ENCODE results near the gene ZNF33B. TPM values are rescaled to one million over a fixed set of nuclear protein-coding genes. Genes with fewer than 3 reads are reported as not detected.

ZNF33B gene
- total RNA-seq, 1 donor from 2014 or later, result 34.5 TPM

- Mint-ChIP-seq H3K4me3 (no peak overlapping the region), H3K27me3 (ENCODE audit: insufficient read depth, low read depth) (peaks cover 17% of the 10 kb centered on the region), H3K27ac (no peak overlapping the region), H3K9me3 (no peaks in the 10 kb centered on the region), H3K4me1 (no peaks in the 10 kb centered on the region), H3K36me3 (no peaks in the 10 kb centered on the region)
- no peak overlapping the region for H3K27ac ChIP-seq
- no peak overlapping the region for H3K4me2 ChIP-seq
- H3K36me3 ChIP-seq, result no peaks in the 10 kb centered on the region
- no peak overlapping the region for H2AFZ ChIP-seq (replicated peaks)
- no peak for DNase-seq (ENCODE audit: low spot score)
- H3K9me3 ChIP-seq (ENCODE audit: low read depth), result no peaks in the 10 kb centered on the region
- H3K79me2 ChIP-seq (ENCODE audit: low read depth), result no peaks in the 10 kb centered on the region
- H3K4me1 ChIP-seq, result no peaks in the 10 kb centered on the region
- H4K20me1 ChIP-seq (ENCODE audit: low read depth), result no peaks in the 10 kb centered on the region
- no peaks in the 10 kb centered on the region for H3K27me3 ChIP-seq
- no peaks in the 10 kb centered on the region for H3F3A ChIP-seq (ENCODE audit: low read depth)
- no peak overlapping the region for H3K4me3 ChIP-seq
- H3K9ac ChIP-seq, result no peak overlapping the region
- TF ChIP-seq CTCF (IDR thresholded peaks at IDR 0.05), result no peak
Observed at GRCh38 chr10:42654419-42654818, 16.0 kb upstream of the ZNF33B start.

GRCh38 chr10:42652858-42653257 is 14.5 kb upstream of the ZNF33B start:
- no peak overlapping the region for H3K4me2 ChIP-seq
- H3K27me3 ChIP-seq, result no peaks in the 10 kb centered on the region
- Mint-ChIP-seq H3K9me3 (no peaks in the 10 kb centered on the region), H3K36me3 (no peaks in the 10 kb centered on the region), H3K27ac (no peak overlapping the region), H3K4me1 (no peaks in the 10 kb centered on the region), H3K27me3 (ENCODE audit: insufficient read depth, low read depth) (peaks cover 17% of the 10 kb centered on the region), H3K4me3 (no peak overlapping the region)
- no peaks in the 10 kb centered on the region for H3K9me3 ChIP-seq (ENCODE audit: low read depth)
- TF ChIP-seq CTCF (IDR thresholded peaks at IDR 0.05), result no peak
- no peak for TF ChIP-seq EZH2 (IDR thresholded peaks at IDR 0.05)
- no peak overlapping the region for H2AFZ ChIP-seq (replicated peaks)
- no peak overlapping the region for H3K4me3 ChIP-seq
- no peak overlapping the region for H3K27ac ChIP-seq
- no peak overlapping the region for H3K9ac ChIP-seq
- no peak for DNase-seq (ENCODE audit: low spot score)
- H3K36me3 ChIP-seq, result no peaks in the 10 kb centered on the region
- no peaks in the 10 kb centered on the region for H4K20me1 ChIP-seq (ENCODE audit: low read depth)
- H3K4me1 ChIP-seq, result no peaks in the 10 kb centered on the region
- H3F3A ChIP-seq (ENCODE audit: low read depth), result no peaks in the 10 kb centered on the region
- H3K79me2 ChIP-seq (ENCODE audit: low read depth), result no peaks in the 10 kb centered on the region

GRCh38 chr10:42650374-42650773 is 12.0 kb upstream of the ZNF33B start:
- Mint-ChIP-seq H3K4me1 (no peaks in the 10 kb centered on the region), H3K27me3 (ENCODE audit: insufficient read depth, low read depth) (peaks cover 20% of the 10 kb centered on the region), H3K9me3 (no peaks in the 10 kb centered on the region), H3K36me3 (no peaks in the 10 kb centered on the region), H3K4me3 (no peak overlapping the region), H3K27ac (no peak overlapping the region)
- no peak for DNase-seq (ENCODE audit: low spot score)
- H3F3A ChIP-seq (ENCODE audit: low read depth), result no peaks in the 10 kb centered on the region
- no peaks in the 10 kb centered on the region for H3K27me3 ChIP-seq
- H3K79me2 ChIP-seq (ENCODE audit: low read depth), result no peaks in the 10 kb centered on the region
- H3K36me3 ChIP-seq, result no peaks in the 10 kb centered on the region
- H3K4me1 ChIP-seq, result no peaks in the 10 kb centered on the region
- no peaks in the 10 kb centered on the region for H3K9me3 ChIP-seq (ENCODE audit: low read depth)
- no peaks in the 10 kb centered on the region for H4K20me1 ChIP-seq (ENCODE audit: low read depth)
- no peak overlapping the region for H3K4me2 ChIP-seq
- no peak for TF ChIP-seq EZH2 (IDR thresholded peaks at IDR 0.05)
- no peak for TF ChIP-seq CTCF (IDR thresholded peaks at IDR 0.05)
- no peak for TF ChIP-seq EZH2phosphoT487 (IDR thresholded peaks at IDR 0.05)
- H2AFZ ChIP-seq (replicated peaks), result no peak overlapping the region
- H3K27ac ChIP-seq, result no peak overlapping the region
- H3K4me3 ChIP-seq, result no peak overlapping the region
- no peak overlapping the region for H3K9ac ChIP-seq

- H4K20me1 ChIP-seq (ENCODE audit: low read depth), result no peaks in the 10 kb centered on the region
- H3K4me1 ChIP-seq, result no peaks in the 10 kb centered on the region
- no peak overlapping the region for H3K27ac ChIP-seq
- Mint-ChIP-seq H3K27me3 (ENCODE audit: insufficient read depth, low read depth) (peaks cover 12% of the 10 kb centered on the region), H3K4me3 (no peak overlapping the region), H3K27ac (no peak overlapping the region), H3K4me1 (no peaks in the 10 kb centered on the region), H3K9me3 (no peaks in the 10 kb centered on the region), H3K36me3 (no peaks in the 10 kb centered on the region)
- H3K27me3 ChIP-seq, result no peaks in the 10 kb centered on the region
- H3K36me3 ChIP-seq, result no peaks in the 10 kb centered on the region
- H3K4me3 ChIP-seq, result no peak overlapping the region
- no peak overlapping the region for H2AFZ ChIP-seq (replicated peaks)
- H3K79me2 ChIP-seq (ENCODE audit: low read depth), result no peaks in the 10 kb centered on the region
- no peaks in the 10 kb centered on the region for H3F3A ChIP-seq (ENCODE audit: low read depth)
- no peak for DNase-seq (ENCODE audit: low spot score)
- H3K9ac ChIP-seq, result no peak overlapping the region
- H3K9me3 ChIP-seq (ENCODE audit: low read depth), result no peaks in the 10 kb centered on the region
- TF ChIP-seq EZH2 (IDR thresholded peaks at IDR 0.05) (no peak), CTCF (IDR thresholded peaks at IDR 0.05) (no peak), EZH2phosphoT487 (IDR thresholded peaks at IDR 0.05) (no peak)
- H3K4me2 ChIP-seq, result no peak overlapping the region
Observed at GRCh38 chr10:42648512-42648911, 10.1 kb upstream of the ZNF33B start.

Data from neural progenitor cell (in vitro differentiated cells).